Keratinocyte (primary cell): ENCODE results near the gene FOXI1. TPM values are rescaled to one million over a fixed set of nuclear protein-coding genes. Genes with fewer than 3 reads are reported as not detected.

Source experiments
- DNase-seq: peaks from one replicate; pipeline ENCODE4 v3.0.0-alpha.2; 2011; ENCODE audit warnings: low read depth, missing footprints, low spot score
- FAIRE-seq: peaks from 2 replicates; lab custom pipeline; 2011; peaks lifted over from hg19 to GRCh38; lab: Jason Lieb, UNC
- H2AFZ ChIP-seq: 2 replicates; pipeline ENCODE4 v1.6.0; 2012; ENCODE audit warnings: low read length, control low read depth, inconsistent platforms; ENCODE audit not compliant: control insufficient read depth
- H3K27ac ChIP-seq: 2 replicates; pipeline ENCODE4 v1.5.1; 2011; ENCODE audit warnings: low read length; ENCODE audit not compliant: control insufficient read depth, insufficient read depth
- H3K27me3 ChIP-seq: 3 replicates; pipeline ENCODE4 v1.6.0; 2011; ENCODE audit warnings: low read length; ENCODE audit not compliant: control insufficient read depth, insufficient read depth; ENCODE audit errors: extremely low read depth
- H3K36me3 ChIP-seq, 2 experiments: 2 replicates in 1 of 2; 3 replicates in 1 of 2; pipeline ENCODE4 v1.5.1; 2011; ENCODE audit warnings: low read length in 2 of 2, mild to moderate bottlenecking in 1 of 2; ENCODE audit not compliant: control insufficient read depth in 2 of 2, insufficient read depth in 2 of 2; ENCODE audit errors: extremely low read depth in 1 of 2
- H3K4me1 ChIP-seq: 3 replicates; pipeline ENCODE4 v1.5.1; 2011; ENCODE audit warnings: low read length; ENCODE audit not compliant: control insufficient read depth, insufficient read depth; ENCODE audit errors: extremely low read depth
- H3K4me2 ChIP-seq: 3 replicates; pipeline ENCODE4 v1.6.0; 2011; ENCODE audit warnings: low read depth, low read length; ENCODE audit not compliant: control insufficient read depth, insufficient read depth; ENCODE audit errors: extremely low read depth
- H3K4me3 ChIP-seq, 3 experiments: fragments of 200-600 bp in 1 of 3; sonication (generic) in 1 of 3; 2 replicates in 2 of 3; 3 replicates in 1 of 3; pipeline ENCODE4 v1.5.1; 2011 to 2016; ENCODE audit warnings: low read length in 3 of 3, mild to moderate bottlenecking in 3 of 3, control low read depth in 2 of 3, inconsistent platforms in 1 of 3, low read depth in 1 of 3, mixed read lengths in 1 of 3, mixed run types in 1 of 3, moderate library complexity in 1 of 3; ENCODE audit not compliant: control insufficient read depth in 2 of 3, insufficient read depth in 2 of 3; ENCODE audit errors: extremely low read depth in 1 of 3
- H3K79me2 ChIP-seq: 2 replicates; pipeline ENCODE4 v1.6.0; 2012; ENCODE audit warnings: low read length; ENCODE audit not compliant: control insufficient read depth, insufficient read depth
- H3K9ac ChIP-seq: 3 replicates; pipeline ENCODE4 v1.6.0; 2011; ENCODE audit warnings: low read length; ENCODE audit not compliant: control insufficient read depth, insufficient read depth; ENCODE audit errors: extremely low read depth
- H3K9me1 ChIP-seq: 3 replicates; pipeline ENCODE4 v1.6.0; 2011; ENCODE audit warnings: low read length; ENCODE audit not compliant: control insufficient read depth, insufficient read depth; ENCODE audit errors: extremely low read depth
- H3K9me3 ChIP-seq: 2 replicates; pipeline ENCODE4 v1.5.1; 2012; ENCODE audit warnings: low read depth, low read length; ENCODE audit not compliant: control insufficient read depth
- H4K20me1 ChIP-seq: 3 replicates; pipeline ENCODE4 v1.6.0; 2011; ENCODE audit warnings: low read length; ENCODE audit not compliant: control insufficient read depth, insufficient read depth; ENCODE audit errors: extremely low read depth
- EZH2 ChIP-seq: IDR thresholded peaks from one replicate; pipeline ENCODE4 v1.6.1; 2012; ENCODE audit warnings: inconsistent platforms, mild to moderate bottlenecking, low read length, moderate library complexity
- dilution Hi-C: fragments of 300-500 bp; cut with MboI; formaldehyde crosslinking; loops from one replicate; pipeline ENCODE4 v1.7.0; 2020; ENCODE audit warnings: low sequenced_read_pairs; ENCODE audit not compliant: extremely low pct_ligation_motif_present
- polyA plus RNA-seq, 5 experiments: library from polyadenylated mRNA; depleted of rRNA in 3 of 5; stranded (reverse) in 3 of 5; stranded (forward) in 1 of 5; unstranded in 1 of 5; fragments of >200 nt; gene quantifications; 1 replicate in 1 of 5; 2 replicates in 3 of 5; 3 replicates in 1 of 5; pipeline versions ENCODE4 v1.2.1 to v1.2.3, GENCODE V29; 2011 to 2012; ENCODE audit warnings: missing spikeins in 2 of 5, low read depth in 1 of 5, low replicate concordance in 1 of 5
- TF ChIP-seq, protein P1 (sequence below), 3 experiments: IDR thresholded peaks in 1 of 3; conservative IDR thresholded peaks in 1 of 3; optimal IDR thresholded peaks in 1 of 3; 2 replicates in 2 of 3; 3 replicates in 1 of 3; pipeline versions ENCODE3 to v1.5.1; 2011; ENCODE audit warnings: low read length in 3 of 3, mild to moderate bottlenecking in 3 of 3, moderate library complexity in 2 of 3, control low read depth in 1 of 3, inconsistent platforms in 1 of 3; ENCODE audit not compliant: insufficient read depth in 2 of 3; ENCODE audit errors: extremely low read depth in 1 of 3

The FOXI1 gene
- polyA plus RNA-seq, 1 donor (not counting 4 experiments of a cell fraction or from before 2014, with no cell fraction given) = not detected

DNA sequence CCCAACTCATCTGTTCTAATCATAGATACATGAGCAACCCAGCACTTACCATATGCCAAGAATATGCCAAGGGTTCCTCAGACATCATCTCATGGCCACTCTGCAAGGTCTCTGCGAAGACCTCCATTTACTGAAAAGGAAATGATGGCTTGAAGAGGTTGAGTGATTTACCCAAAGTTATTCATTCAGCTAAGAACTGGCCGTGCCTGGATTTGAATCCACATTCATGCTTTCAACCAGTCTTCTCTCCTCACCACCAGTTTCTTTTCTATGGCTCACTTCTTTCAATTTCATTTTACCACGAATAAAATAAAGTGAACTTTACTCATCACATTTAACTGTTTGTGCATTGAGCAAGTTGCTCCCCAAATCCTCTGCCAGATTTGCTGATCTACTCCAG, 27.2 kb upstream of the FOXI1 start:
- Histone ChIP-seq H3K4me1 (no peaks in the 10 kb centered on the region), H4K20me1 (no peaks in the 10 kb centered on the region), H3K27ac (no peak overlapping the region), H3K9me1 (no peaks in the 10 kb centered on the region), H3K79me2 (no peaks in the 10 kb centered on the region), H3K4me3 (no peak overlapping the region), H3K27me3 (no peaks in the 10 kb centered on the region), H3K4me2 (no peak overlapping the region), H2AFZ (no peak overlapping the region), H3K36me3 (no peaks in the 10 kb centered on the region), H3K9me3 (no peaks in the 10 kb centered on the region), H3K9ac (no peak overlapping the region)
- dilution Hi-C loops = no loop called here
- TF ChIP-seq, protein P1, sequence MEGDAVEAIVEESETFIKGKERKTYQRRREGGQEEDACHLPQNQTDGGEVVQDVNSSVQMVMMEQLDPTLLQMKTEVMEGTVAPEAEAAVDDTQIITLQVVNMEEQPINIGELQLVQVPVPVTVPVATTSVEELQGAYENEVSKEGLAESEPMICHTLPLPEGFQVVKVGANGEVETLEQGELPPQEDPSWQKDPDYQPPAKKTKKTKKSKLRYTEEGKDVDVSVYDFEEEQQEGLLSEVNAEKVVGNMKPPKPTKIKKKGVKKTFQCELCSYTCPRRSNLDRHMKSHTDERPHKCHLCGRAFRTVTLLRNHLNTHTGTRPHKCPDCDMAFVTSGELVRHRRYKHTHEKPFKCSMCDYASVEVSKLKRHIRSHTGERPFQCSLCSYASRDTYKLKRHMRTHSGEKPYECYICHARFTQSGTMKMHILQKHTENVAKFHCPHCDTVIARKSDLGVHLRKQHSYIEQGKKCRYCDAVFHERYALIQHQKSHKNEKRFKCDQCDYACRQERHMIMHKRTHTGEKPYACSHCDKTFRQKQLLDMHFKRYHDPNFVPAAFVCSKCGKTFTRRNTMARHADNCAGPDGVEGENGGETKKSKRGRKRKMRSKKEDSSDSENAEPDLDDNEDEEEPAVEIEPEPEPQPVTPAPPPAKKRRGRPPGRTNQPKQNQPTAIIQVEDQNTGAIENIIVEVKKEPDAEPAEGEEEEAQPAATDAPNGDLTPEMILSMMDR (optimal IDR thresholded peaks at IDR 0.05 in 1 of 3, IDR thresholded peaks at IDR 0.05 in 1 of 3, conservative IDR thresholded peaks at IDR 0.05 in 1 of 3; ENCODE audit: extremely low read depth in 1 of 3, insufficient read depth in 2 of 3, low read length in 3 of 3) = no peak
- no peak for TF ChIP-seq EZH2
- FAIRE-seq (no peak), DNase-seq (no peak)

DNA sequence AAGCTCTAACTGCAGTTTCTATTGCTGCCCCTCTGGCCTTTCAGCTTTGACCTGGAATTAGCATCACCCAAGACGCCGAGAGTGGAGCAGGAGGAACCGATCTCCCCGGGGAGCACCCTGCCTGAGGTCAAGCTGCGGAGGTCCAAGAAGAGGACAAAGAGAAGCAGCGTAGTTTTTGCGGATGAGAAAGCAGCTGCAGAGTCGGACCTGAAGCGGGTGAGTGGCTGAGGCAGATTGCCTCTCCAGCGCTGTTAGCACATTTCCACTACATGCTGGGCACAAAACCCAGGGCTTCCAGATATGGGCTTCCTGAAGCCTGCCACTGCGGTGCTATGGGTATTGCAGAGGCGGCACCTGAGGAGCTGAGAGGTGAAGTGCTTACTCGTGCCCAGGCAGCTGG, 26.8 kb upstream of the FOXI1 start:
- Histone ChIP-seq H3K9me1 (no peaks in the 10 kb centered on the region), H3K4me3 (no peak overlapping the region), H3K27me3 (no peaks in the 10 kb centered on the region), H3K4me2 (no peak overlapping the region), H3K4me1 (no peaks in the 10 kb centered on the region), H3K36me3 (no peaks in the 10 kb centered on the region), H3K9ac (no peak overlapping the region), H3K9me3 (no peaks in the 10 kb centered on the region), H2AFZ (no peak overlapping the region), H4K20me1 (no peaks in the 10 kb centered on the region), H3K79me2 (no peaks in the 10 kb centered on the region), H3K27ac (no peak overlapping the region)
- no peak for DNase-seq
- FAIRE-seq = no peak
- no peak for TF ChIP-seq EZH2
- TF ChIP-seq, protein P1 (optimal IDR thresholded peaks at IDR 0.05 in 1 of 3, IDR thresholded peaks at IDR 0.05 in 1 of 3, conservative IDR thresholded peaks at IDR 0.05 in 1 of 3; ENCODE audit: extremely low read depth in 1 of 3, insufficient read depth in 2 of 3, low read length in 3 of 3) = no peak
- dilution Hi-C loops = no loop called here
